Measurements from ENCODE around the gene FNDC3A. TPM values are rescaled to one million over a fixed set of nuclear protein-coding genes. Genes with fewer than 3 reads are reported as not detected.
"Not testable (repeated sequence)": the region's sequence is repeated elsewhere in the genome, so short reads cannot be mapped to it uniquely, and the experiment has no call there.

The FNDC3A gene
- total RNA-seq, 1 experiment from 2014 or later: 52.4 TPM

- no peak for DNase-seq
- Histone ChIP-seq H3K27me3 (no peaks in the 10 kb centered on the region), H3K4me3 (no peak overlapping the region), H3K27ac (no peak overlapping the region), H3K36me3 (no peaks in the 10 kb centered on the region), H3K9me3 (replicated peaks) (0 out of 2 replicates have a peak, but pooled peaks cover 2% of the 10 kb centered on the region), H3K4me1 (no peaks in the 10 kb centered on the region)
Measured at GRCh38 chr13:48990900-48991299, 15.2 kb downstream of the FNDC3A start.

- H3K9me3 ChIP-seq (replicated peaks): peaks cover 2% of the 10 kb centered on the region; the same call in 1 of the 2 replicates
- no peak overlapping the region for H3K4me3 ChIP-seq
- DNase-seq: no peak
- H3K4me1 ChIP-seq: no peaks in the 10 kb centered on the region
- no peaks in the 10 kb centered on the region for H3K27me3 ChIP-seq
- no peaks in the 10 kb centered on the region for H3K36me3 ChIP-seq
- no peak overlapping the region for H3K27ac ChIP-seq
Measured at GRCh38 chr13:48993150-48993549, 17.4 kb downstream of the FNDC3A start.

- H3K9me3 ChIP-seq (replicated peaks): peaks cover 2% of the 10 kb centered on the region; the same call in 1 of the 2 replicates
- no peaks in the 10 kb centered on the region for H3K36me3 ChIP-seq
- no peaks in the 10 kb centered on the region for H3K27me3 ChIP-seq
- no peak overlapping the region for H3K4me3 ChIP-seq
- H3K4me1 ChIP-seq: no peaks in the 10 kb centered on the region
- no peak for DNase-seq
- no peak overlapping the region for H3K27ac ChIP-seq
Measured at GRCh38 chr13:48994706-48995105, 19.0 kb downstream of the FNDC3A start.

- Histone ChIP-seq H3K27ac (no peak overlapping the region), H3K36me3 (peaks cover 2% of the 10 kb centered on the region; the same call in 1 of the 2 replicates), H3K27me3 (no peaks in the 10 kb centered on the region), H3K4me3 (no peak overlapping the region), H3K4me1 (no peaks in the 10 kb centered on the region), H3K9me3 (replicated peaks) (no peaks in the 10 kb centered on the region; the same call in 1 of the 2 replicates)
- DNase-seq: no peak
Measured at GRCh38 chr13:48998641-48999292, 23.1 kb downstream of the FNDC3A start.

GRCh38 chr13:49000247-49000646 lies 24.5 kb downstream of the FNDC3A start:
- no peak overlapping the region for H3K27ac ChIP-seq
- no peaks in the 10 kb centered on the region for H3K27me3 ChIP-seq
- H3K4me3 ChIP-seq: no peak overlapping the region
- H3K4me1 ChIP-seq: no peaks in the 10 kb centered on the region
- peaks cover 2% of the 10 kb centered on the region; the same call in 1 of the 2 replicates for H3K36me3 ChIP-seq
- H3K9me3 ChIP-seq (replicated peaks): no peaks in the 10 kb centered on the region; the same call in 1 of the 2 replicates
- DNase-seq: no peak

DNA sequence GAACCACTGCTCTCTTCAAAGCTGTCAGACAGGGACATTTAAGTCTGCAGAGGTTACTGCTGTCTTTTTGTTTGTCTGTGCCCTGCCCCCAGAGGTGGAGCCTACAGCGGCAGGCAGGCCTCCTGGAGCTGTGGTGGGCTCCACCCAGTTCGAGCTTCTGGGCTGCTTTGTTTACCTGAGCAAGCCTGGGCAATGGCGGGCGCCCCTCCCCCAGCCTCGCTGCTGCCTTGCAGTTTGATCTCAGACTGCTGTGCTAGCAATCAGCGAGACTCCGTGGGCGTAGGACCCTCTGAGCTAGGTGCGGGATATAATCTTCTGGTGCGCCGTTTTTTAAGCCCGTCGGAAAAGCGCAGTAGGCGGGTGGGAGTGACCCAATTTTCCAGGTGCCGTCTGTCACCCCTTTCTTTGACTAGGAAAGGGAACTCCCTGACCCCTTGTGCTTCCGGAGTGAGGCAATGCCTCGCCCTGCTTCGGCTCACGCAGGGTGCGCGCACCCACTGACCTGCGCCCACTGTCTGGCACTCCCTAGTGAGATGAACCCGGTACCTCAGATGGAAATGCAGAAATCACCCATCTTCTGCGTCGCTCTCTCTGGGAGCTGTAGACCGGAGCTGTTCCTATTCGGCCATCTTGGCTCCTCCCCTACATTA lies 43.4 kb downstream of the FNDC3A start:
- H3K4me3 ChIP-seq; H3K36me3 ChIP-seq; DNase-seq; H3K27me3 ChIP-seq; H3K27ac ChIP-seq; H3K9me3 ChIP-seq (replicated peaks); H3K4me1 ChIP-seq: not testable (repeated sequence)

DNA sequence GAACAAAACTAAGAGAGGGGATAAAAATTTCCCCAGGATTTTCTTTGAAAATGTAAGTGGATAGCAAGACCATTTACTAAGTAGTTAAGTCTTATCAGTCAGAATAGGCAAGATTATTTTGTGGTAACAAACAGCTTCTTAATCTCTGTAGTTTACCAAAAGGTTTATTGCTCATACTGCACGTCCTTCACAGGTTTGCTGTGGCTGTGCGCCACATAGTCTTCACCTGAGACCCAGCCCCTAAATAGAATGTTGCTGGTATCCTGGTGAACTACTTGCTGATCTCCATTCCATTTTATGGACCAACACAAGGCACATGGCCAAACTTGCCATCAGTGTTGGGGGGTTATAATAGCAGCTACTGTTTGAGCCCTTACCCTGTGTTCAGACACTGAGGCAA lies 44.6 kb downstream of the FNDC3A start:
- Histone ChIP-seq H3K27me3 (no peaks in the 10 kb centered on the region), H3K4me3 (no peak overlapping the region), H3K9me3 (replicated peaks) (no peaks in the 10 kb centered on the region), H3K36me3 (peaks cover 2% of the 10 kb centered on the region), H3K27ac (no peak overlapping the region), H3K4me1 (no peaks in the 10 kb centered on the region)
- DNase-seq: no peak

DNA sequence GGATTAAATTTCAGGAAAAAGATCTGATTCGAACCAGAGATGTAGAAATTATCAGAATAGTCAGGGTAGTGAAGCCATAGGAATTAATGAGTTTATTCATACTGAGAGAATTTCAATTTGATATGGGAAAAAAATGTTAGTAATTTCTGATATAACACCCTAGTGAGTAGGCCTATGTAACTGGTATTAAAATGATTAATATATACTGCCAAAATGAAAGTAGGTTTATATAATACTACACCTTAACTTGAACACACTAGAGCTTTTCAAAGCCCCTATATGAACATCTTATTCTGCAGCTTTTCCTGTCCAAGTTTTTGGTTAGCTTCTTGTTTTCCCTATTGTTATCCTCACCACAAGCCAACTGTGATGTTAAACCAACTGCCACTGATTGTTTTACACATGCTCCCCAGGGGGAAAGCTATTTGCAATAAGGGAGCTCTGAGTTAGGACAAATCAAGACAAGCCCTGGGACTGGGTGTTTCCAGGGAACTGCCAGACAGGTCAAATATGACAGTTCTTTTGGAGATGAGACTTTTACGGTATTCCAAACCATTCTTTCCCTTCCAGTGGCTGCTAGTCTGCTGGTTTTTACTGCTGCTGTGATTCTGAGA lies 45.3 kb downstream of the FNDC3A start:
- Histone ChIP-seq H3K27me3 (no peaks in the 10 kb centered on the region), H3K36me3 (peaks cover 2% of the 10 kb centered on the region), H3K4me1 (no peaks in the 10 kb centered on the region), H3K9me3 (replicated peaks) (no peaks in the 10 kb centered on the region), H3K4me3 (no peak overlapping the region), H3K27ac (no peak overlapping the region)
- DNase-seq: no peak

GRCh38 chr13:49021953-49022352 lies 46.2 kb downstream of the FNDC3A start:
- Histone ChIP-seq H3K27ac (no peak overlapping the region), H3K4me3 (no peak overlapping the region)

DNA sequence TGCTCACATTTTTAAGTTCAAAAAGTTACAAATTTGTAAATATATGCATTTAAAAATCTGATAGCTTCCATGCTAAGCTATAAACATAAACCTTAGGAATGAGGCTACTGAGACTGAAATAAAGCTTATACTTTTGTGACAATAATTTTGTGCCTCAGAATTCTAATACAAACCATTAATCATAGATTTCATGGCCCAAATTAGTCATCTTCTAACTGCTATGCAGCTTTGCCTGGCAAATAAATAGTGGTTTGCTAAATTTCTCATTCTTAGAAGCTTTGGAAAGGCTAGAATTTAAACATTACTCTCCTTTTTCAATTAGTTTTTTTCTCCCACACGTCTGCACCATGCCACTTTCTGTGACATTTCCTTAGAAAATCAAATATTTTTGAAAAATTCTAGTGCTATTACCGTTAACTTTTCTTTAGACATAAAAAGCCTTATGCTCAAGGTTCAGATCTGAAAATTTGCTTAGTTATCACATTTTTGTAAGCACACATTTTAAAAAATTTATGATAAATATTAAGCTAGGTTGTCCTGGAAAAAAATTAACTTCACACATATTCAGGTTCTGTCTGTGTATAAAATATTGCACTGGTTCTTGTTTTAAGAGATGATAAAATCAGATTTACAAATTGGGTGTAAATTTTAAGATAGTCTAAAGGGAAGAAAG lies 46.9 kb downstream of the FNDC3A start:
- Histone ChIP-seq H3K9me3 (replicated peaks) (no peaks in the 10 kb centered on the region), H3K27me3 (no peaks in the 10 kb centered on the region), H3K4me1 (no peaks in the 10 kb centered on the region), H3K4me3 (no peak overlapping the region), H3K36me3 (peaks cover 2% of the 10 kb centered on the region), H3K27ac (no peak overlapping the region)
- no peak for DNase-seq

More at GRCh38 chr13:49021953-49022352, 46.2 kb downstream of the FNDC3A start:
- Histone ChIP-seq H3K36me3 (peaks cover 2% of the 10 kb centered on the region), H3K4me1 (no peaks in the 10 kb centered on the region), H3K9me3 (replicated peaks) (no peaks in the 10 kb centered on the region), H3K27me3 (no peaks in the 10 kb centered on the region)
- DNase-seq: no peak

DNA sequence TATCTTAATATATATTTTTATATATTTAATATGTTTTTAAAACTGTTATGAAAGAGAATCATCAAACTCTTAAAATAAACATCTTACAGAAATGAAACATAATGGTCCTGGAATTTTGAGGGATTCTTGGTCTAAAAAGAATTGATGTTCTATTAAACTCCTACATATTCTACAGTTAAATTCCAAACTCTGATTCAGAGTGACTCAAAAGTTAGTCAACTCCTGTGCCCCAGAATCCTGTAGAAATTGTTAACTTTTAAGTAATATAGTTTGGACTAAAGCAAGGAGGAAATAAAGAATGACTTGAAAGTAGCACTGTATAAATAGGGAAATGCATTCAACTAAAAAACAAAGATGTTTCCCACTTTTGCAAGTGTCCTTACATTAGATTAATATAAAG lies 47.7 kb downstream of the FNDC3A start:
- Histone ChIP-seq H3K27me3 (no peaks in the 10 kb centered on the region), H3K4me1 (no peaks in the 10 kb centered on the region), H3K9me3 (replicated peaks) (no peaks in the 10 kb centered on the region; the same call in 1 of the 2 replicates), H3K27ac (no peak overlapping the region), H3K36me3 (peaks cover 2% of the 10 kb centered on the region), H3K4me3 (no peak overlapping the region)
- no peak for DNase-seq

DNA sequence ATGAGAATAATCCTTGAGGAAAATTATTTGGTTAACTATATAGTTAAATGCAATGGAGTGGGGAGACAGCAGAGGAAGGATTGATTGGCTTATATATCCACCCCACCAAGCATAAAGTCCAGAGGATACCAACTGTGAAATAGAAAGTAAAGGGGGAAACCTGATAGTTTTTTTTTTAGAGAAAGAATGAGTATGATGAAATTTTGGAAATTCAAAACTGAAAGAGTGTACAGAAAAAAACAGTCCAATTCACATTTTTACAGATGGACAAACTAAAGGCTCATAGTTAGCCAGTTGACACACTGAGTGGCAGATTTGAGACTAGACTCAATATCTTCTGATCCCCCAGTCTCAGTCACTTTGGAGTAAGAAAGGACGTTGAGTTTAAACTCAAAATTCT lies 51.1 kb downstream of the FNDC3A start:
- no peak overlapping the region for H3K4me3 ChIP-seq
- H3K36me3 ChIP-seq: peaks cover 2% of the 10 kb centered on the region
- no peaks in the 10 kb centered on the region for H3K27me3 ChIP-seq
- no peaks in the 10 kb centered on the region for H3K4me1 ChIP-seq
- H3K27ac ChIP-seq: no peak overlapping the region
- DNase-seq: no peak
- H3K9me3 ChIP-seq (replicated peaks): no peaks in the 10 kb centered on the region; the same call in 1 of the 2 replicates

DNA sequence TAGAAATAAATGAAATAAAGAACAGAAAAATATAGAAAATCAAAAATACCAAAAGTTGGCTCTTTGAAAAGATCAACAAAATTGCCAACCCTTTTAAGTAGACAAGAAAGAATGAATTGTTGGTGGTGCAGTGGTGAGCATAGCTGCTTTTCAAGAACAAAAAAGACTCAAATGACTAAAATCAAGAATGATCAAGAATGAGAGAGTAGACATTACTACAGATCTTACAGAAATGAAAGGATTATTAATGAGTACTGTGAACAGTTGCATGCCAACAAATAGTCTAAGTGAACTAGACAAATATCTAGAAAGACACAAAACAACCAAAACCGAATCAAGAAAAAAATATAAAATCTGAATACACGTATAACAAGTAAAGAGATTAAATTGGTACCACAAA lies 53.9 kb downstream of the FNDC3A start:
- Histone ChIP-seq H3K36me3 (peaks cover 2% of the 10 kb centered on the region; the same call in 1 of the 2 replicates), H3K9me3 (replicated peaks) (no peaks in the 10 kb centered on the region; the same call in 1 of the 2 replicates), H3K27me3 (no peaks in the 10 kb centered on the region), H3K4me1 (no peaks in the 10 kb centered on the region), H3K27ac (no peak overlapping the region), H3K4me3 (no peak overlapping the region)
- DNase-seq: no peak

- Histone ChIP-seq H3K27ac (no peak overlapping the region), H3K4me1 (no peaks in the 10 kb centered on the region), H3K4me3 (no peak overlapping the region), H3K27me3 (no peaks in the 10 kb centered on the region), H3K9me3 (replicated peaks) (no peaks in the 10 kb centered on the region; the same call in 1 of the 2 replicates), H3K36me3 (peaks cover under 1% of the 10 kb centered on the region; the same call in 1 of the 2 replicates)
- DNase-seq: no peak
Measured at GRCh38 chr13:49030213-49030612, 54.5 kb downstream of the FNDC3A start.

DNA sequence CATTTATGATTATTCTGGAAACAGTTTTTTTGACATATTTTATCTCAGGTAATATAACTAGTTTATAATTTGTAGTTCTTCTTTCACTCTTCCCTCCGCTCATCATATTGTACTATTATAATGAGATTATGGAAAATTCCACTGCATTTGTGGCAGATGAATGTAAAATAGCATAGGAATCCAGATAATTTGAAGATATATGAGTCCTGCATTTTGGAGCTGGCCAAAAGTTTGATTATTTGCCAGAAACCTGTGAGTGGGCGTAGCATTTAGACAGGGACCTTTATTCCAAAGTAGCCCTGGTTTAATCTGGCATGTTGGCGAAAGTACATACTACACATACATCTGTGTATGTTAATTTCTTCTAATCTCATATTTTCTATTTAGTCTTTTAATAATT lies 65.2 kb downstream of the FNDC3A start:
- Histone ChIP-seq H3K9me3 (replicated peaks) (no peaks in the 10 kb centered on the region), H3K4me3 (no peak overlapping the region), H3K27me3 (no peaks in the 10 kb centered on the region), H3K4me1 (no peaks in the 10 kb centered on the region), H3K27ac (no peak overlapping the region), H3K36me3 (no peaks in the 10 kb centered on the region; the same call in 1 of the 2 replicates)
- DNase-seq: no peak
